HG02970 (cell line): ENCODE measurements around the gene RBMS3.

Experiments used
- ATAC-seq: cut with Tn5 transposase; IDR thresholded peaks from one replicate; pipeline ENCODE4 v1.9.1; 2021; ENCODE audit warnings: mild to moderate bottlenecking, moderate library complexity, moderate number of reproducible peaks; ENCODE audit not compliant: unreplicated experiment, low FRiP score

Gene RBMS3

DNA sequence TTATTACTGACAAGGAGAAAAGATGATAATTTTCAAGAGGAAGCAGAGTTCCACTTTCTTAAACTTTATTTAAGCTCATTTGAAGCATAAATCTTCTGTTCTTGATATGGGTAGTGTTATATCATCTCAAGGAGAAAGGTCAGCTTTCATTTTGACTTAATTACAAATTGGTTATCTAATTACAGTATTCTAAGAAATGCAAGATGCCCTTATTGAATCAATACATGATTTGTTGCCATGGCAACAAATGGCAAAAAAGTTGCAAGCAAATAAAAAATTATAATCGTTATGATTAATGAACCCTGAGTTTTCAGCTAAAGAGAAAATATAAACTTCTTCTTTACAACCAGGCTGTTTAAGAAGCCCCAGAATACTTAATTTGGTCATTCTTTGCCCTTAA, 622.7 kb downstream of the RBMS3 start:
- no peak for ATAC-seq

DNA sequence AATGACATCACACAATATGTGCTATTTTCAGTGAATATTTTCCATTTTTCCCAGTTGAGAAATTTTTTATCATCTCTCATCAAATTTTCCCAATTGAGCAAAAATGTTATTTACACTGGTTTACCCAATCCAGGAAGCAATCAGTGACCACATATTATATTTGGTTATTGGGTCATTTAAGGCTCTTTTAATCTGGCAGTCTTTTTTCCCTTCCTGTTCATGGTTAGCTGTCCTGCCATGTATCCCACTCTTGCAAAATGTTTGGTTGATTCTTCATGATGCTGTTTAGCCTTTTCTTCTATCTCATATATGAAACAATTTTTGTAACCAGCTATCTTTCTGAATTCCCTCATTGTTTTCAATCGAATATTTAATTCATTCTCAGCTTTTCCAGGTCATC, 626.0 kb downstream of the RBMS3 start:
- no peak for ATAC-seq

DNA sequence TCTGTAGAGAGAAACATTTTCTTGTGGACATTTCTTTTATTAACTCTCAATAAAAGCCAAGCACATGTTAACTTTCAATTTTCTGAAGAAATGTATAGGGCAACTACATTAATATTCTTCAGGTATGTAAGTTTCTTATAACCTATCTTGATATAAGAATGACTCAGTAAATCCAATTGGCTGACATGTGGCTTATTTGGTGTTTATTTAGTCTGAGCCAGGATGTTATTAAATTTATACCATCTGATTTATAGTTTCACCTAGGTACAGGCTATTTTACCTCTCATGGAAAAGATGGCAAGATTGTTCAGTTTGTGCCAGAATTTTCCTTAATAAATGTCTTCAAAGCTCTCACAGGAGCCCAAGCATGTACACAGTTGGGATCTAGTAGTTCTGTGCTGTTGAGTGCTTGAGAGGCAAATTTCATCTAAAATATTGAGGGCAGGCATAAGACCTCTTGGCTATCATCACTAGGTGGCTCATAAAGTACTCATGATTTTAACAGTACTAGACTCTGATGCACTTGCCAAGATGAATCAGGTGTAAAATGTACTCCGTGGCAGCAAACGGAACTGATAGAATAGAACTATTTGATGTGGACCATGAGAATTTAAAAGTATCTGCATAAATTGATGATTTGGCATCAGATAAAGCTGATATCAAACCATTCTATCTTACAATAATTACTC, 631.9 kb downstream of the RBMS3 start:
- no peak for ATAC-seq

DNA sequence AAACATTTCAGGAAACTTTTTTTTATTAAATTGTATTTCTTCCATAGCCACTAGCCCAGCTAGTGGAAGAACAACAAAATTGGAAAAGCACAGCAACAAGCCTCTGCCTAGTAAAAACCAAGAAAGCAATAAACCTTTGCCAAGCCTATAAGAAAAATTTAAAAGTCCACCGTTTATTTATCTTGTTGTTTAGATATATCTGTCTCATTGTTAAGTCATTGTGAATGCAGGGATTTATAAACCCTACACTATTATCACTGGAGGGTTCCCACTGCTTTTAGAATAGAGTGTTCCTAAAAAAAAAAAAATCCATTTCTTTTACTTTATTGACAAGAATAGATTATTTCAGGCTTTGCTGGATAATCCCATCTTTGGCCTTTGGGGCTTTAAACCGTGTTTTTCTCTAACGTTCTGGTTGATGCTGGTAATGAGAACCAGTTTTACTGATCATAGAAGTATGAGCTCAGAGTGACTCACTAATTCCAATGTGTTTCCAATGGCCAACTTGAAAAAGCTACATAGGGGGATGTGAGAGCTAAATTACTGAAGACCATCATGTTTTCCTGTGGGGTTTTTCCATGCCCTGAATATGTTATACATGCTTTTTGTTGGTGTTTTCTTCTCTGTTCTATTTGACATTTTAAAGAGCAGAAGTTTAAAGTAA, 634.1 kb downstream of the RBMS3 start:
- ATAC-seq: no peak

DNA sequence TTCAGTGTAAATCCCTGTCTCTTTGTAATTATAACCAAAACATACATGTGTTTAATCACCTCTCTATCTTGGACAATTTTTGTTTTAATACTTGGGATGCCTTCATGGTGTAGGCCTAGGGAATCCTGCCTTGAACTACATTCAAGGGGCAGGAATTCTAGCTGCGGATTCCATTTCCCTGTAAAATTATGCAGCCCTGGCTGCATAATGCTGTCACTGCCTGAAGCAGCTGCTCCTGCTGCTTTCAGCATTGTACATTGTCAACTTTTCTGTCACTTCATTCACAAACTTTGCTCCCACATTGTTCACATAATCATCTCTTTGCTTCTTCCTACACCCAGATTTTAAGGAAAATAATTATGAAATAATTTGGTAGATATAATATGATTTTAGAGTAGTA, 638.7 kb downstream of the RBMS3 start:
- no peak for ATAC-seq

DNA sequence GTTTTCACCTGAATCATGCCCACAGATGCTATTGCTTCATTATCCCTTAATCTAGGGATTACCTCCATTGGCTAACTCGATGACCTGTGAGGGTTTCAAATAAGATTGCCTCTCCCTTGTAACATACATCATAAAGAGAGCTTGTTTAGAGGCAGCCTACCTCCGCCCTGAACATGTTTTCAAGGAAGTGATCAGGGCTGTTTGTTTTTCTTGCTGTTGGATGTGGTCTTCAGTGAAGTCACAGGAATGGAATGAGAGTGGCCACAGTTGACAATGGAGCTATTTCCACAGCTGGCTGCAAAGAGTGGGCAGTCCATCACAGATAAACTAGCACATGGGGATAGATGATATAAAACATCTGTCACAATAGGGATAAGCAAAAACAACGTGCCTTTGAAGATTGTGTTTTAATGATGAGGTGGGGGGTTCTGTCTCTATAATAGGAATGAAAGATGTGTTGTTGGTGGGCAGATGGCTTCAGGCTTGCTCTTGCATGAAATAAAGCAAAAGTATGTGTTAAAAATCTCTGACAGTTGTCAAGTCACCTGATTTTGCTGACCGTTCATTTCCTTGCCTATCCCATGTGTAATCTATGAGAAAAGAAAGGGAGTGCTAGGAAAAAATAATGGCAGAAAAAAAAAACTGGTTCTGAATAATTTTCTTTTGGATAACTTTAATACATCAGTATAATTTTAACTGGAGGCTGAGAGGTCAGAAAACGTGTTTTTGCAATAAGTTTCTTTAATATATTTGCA, 642.3 kb downstream of the RBMS3 start:
- no peak for ATAC-seq

DNA sequence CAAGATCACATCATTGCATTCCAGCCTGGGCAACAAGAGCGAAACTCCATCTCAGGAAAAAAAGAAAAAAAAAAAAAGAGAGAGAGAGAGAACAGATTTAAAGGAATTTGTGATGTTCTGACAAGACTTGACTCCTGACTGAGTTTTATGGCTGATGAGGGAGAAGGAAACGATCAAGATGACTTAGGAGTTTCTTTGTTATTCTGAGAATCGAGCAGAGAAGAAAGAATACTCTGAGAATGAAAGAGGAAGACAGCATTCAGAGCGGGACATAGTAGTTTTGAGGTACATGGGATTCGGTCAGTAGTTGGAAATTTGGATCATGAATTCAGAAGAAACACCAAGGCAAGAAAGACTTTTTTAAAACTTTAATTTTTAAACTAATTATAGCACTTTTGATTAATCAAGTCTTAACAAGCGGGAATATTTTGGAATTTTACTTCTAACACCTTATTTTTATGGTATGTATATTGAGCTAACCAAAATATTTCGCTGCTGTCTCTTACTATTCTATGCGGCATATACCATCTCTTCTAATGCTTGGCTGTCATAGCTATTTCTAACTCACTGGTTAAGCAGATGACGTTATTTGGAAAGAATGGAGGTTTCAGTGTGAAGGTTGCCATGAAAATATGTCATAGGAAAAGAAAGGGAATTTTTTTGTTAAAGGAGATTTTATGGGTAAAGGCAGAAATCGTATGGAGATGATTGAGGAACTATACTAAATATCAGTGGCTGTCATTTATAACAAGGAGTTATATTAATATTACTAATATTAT, 644.1 kb downstream of the RBMS3 start:
- ATAC-seq: no peak

DNA sequence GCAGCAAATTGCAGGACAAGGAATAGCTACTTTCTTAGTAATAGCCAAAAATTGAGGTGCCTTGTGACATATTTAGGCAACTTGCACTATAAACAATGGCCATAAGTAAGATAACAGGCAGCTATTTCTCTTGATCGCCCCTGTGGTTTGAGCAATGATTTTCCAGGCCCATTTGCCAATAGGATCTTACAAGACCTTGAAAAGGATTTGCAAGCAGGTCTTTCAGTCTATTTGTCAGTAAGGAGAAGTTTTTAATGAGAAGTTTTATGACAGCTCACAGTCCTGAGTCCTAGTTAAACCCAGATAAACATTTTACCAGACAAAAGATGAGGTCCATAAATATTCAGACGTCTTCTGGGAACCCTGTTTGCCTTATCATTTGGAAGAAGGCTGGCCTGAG, 645.5 kb downstream of the RBMS3 start:
- no peak for ATAC-seq

DNA sequence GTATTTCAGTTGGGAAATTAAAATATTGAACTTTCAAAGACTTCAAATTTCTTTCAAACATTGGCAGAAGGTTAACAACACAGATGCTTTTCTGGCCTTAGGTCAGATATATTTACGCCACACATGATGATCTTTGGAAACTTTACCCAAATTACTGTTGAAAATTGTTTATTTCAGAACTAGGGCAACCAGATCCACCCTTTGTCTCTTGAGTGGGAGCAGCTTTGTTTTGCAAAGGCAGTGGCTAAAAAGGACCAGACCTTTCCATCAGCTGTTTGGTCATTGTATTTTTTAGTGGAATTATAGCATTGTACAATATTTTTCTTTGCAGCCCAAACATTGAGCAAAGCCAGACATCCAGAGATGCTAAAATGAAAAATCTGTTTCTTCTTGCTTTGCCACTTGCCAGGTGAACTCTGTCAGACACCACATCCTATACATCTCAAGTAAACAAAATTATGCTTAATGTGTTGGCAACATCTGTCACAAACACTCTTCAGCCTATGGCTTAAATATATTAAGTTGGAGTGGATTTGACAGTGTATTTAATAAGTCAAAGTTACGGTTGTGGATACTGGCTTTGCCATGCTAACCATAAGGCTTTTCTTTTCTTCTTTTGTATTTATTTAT, 651.9 kb downstream of the RBMS3 start:
- ATAC-seq: no peak

DNA sequence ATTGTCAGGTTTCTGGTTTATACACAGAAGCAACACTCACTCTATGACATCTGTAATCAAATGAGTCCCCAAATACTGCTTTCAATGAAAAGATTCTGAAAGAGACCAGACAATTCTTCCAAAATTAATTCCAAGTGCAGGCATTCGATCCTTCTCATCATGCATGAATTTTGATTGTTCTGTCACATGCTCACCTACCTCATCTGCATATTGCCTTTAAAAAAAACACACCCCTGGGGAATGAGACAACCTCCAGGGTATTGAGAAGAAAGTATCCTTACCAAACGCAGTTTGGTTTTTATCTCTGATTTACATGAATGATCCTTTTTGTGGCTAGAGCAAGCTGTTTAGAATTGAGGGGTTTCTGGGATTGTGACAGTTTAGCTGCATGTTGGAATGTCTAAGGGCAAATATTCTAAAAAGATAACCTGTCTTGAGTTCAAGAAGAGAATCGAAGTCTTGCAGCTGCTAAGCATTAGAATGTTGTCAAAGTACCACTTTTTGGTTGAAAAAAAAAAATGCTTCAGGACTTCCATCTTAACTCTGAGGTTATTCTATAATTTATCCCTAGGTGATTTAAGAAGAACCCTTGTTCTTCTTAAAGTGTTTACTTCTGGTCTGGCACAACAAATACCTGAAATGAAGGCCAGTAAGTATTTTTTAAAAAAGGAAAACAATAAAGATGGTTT, 653.1 kb downstream of the RBMS3 start:
- ATAC-seq: no peak

DNA sequence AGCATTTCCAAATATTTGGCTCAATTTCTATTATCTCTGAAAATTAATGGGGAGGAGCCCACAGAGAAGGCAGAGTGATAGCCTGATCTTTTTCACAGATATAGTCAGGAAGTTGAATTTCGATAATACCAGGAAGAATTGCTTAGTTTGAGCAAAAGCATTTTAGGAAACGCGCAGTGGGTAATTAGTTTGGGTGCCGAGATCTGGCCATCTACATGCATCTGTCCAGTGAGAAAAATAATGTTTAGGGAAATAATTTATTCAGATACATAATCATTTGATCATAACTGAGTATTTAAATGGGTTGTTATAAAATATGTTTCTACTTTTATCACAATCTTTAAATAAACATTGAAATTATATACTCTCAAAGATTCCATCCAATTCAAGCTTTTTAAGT, 653.9 kb downstream of the RBMS3 start:
- no peak for ATAC-seq

DNA sequence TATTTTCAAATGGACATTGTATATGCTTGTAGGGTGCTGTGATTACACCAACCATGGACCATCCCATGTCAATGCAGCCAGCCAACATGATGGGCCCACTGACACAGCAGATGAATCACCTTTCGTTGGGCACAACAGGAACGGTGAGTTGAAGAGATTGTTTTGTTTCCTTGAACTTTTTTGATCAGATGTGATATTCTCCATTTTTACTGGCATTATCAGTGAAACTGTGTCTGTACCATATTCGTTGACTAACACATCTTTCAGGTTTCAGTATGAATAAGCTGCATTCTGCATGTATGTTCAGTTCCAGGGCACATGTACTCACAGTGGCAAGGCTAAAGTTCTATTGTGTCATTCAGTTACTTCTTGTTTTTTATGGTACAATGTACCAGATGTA, 655.2 kb downstream of the RBMS3 start:
- peak; percentile 64 for ATAC-seq

DNA sequence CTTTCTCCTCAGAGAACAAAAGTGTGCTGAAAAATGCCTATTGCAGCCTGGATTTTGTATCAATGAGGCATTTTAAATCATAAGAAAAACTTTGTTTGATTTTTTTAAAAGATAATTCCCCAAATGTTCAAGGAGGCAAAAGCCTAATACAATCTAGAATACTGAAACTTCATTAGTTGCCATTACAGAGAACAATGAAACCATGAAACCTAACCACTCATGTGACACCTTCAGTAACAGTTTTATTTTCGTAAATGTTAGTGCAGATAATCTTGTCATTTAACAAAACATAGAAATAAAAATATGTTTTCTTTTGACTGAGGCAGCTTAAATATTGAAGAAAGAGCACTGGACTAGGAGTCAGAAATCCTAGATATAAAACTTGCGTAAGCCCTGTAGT, 655.9 kb downstream of the RBMS3 start:
- no peak for ATAC-seq

DNA sequence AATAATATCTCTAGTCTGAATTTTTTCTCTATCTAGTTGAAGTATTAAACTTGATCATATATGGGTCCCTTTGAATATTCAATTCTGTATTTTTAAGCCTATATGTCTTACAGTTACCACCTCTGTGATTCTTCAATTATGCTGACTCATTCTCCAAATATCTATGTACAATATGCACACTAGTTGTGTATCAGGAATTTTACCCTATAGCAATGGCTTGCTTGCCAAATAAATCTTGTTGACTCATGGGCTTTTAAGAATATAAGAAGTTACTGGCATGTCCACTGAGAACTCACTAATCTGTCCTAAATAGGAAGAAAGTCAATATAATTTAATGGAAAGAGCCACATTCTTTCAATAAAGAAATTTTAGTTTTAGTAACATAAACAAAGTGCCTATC, 656.3 kb downstream of the RBMS3 start:
- ATAC-seq: no peak

DNA sequence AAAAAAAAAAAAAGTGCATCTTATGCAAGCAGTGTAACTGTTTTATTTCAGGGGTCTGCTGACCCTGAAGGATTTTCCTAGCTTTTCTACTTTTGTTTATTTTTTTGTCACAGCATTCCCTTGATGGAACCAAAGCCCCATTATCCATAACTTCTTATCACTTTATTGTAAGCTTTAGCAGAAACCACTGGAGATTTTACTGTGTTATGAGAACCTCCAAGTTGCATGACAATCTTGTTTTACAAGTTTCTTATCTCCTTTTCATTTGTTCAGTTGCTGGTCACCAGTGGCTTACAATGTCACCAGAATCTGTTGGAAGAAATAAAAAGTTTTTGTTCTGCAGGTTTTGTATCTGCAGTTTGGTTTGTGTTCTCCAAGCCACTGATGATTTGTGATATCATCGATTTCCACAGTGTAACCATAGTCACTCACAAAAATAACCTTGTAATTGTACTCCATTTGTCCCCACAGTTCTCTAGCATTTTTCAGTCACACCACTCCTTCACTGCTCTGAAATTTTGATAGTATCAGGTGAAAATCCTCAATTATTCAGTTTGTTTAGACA, 660.0 kb downstream of the RBMS3 start:
- ATAC-seq: no peak

DNA sequence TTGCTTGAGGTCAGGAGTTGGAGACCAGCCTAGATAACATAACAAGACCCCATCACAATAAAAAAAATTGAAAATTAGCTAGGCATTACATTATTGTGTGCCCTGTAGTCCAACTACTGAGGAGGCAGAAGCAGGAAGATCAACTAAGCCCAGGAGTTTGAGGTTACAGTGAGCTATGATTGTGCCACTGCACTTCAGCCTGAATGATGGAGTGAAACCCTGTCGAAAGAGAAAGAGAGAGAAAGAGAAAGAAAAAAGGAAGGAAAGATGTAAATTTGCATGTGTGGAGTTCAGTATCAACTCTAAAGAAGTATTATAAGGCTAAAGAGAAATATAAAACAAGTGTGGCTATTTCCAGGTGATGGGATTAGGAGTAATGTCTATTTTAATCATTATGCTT, 661.4 kb downstream of the RBMS3 start:
- ATAC-seq: no peak

DNA sequence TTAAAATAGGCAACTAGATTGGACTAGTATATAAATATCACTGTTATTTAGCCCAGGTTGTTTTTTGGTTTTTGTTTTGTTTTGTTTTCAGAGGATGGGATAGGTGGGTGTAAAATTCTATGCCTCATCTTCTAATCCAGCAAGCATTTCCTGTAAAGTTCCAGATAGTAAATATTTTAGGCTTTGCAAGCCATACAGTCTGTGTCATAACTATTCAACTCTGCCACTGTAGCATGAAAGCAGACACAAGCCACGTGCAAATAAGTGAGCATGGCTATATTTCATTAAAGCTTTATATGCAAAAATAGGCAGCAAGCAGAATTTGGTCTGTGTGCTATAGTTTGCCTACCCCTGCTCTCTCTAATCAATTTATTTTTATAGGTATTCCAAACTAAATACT, 668.3 kb downstream of the RBMS3 start:
- no peak for ATAC-seq

DNA sequence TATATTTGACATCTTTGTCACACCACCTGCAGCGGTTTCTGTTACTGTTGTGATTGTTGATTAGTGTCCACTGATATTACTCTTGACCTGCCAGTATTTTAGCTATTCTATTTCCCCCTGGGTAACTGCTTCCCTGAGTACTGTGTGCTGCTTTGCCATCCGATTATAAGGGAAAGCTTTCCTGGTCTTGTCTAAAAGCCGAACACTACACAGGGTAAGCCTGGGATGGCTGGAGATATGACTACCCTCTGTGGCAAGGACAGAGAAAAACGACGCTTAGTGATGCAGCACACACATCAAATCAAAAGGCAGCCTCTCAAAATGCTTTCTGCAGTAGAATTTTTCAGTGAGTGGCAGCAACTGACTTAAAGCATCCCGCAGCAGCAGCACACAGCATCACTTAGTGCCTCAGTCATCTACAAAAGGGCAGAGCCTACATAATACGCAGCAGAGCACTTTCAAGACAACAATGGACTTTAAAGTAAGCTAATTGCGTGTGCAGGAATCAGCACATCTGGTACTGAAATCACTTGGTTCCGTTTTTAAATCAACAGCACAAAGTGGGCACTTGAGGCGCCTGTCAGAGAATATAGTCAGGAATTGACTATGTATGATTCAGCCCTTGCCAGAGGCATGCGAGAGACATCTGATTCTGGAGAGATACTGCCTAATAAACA, 669.2 kb downstream of the RBMS3 start:
- ATAC-seq: no peak

DNA sequence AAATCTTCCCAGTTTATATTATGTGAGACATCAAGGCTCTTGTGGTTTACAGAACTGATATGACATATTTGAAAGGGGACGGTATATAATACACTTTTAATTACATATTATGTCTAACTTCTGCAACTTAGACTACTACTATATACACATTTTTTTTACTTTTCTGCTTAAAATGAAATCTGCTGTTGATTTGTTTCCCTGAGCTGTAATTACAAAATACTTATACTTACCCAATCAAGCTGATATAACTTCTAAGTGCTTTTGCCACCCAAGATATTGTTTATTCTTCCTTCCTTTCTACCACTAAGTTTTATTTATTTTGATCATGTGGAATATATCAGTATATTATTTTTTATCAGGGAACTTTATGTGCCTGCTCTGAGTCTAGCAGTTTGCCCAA, 671.6 kb downstream of the RBMS3 start:
- no peak for ATAC-seq
